Gastroesophageal sphincter (tissue), 3 donors: ENCODE data around the gene TAGLN2.

Experiments
- CTCF ChIP-seq, 4 experiments: fragments of 200-600 bp in 2 of 4; fragments of 450-650 bp in 2 of 4; sonication (generic) in 1 of 4; IDR thresholded peaks; one replicate each; pipeline ENCODE4 v1.5.1; 2017 to 2019; ENCODE audit warnings: antibody characterized with exemption in 4 of 4, mild to moderate bottlenecking in 2 of 4, moderate library complexity in 2 of 4
- POLR2A ChIP-seq, 2 donors: fragments of 450-650 bp; IDR thresholded peaks; one replicate each; pipeline ENCODE4 v1.6.1; 2017; ENCODE audit warnings: antibody characterized with exemption in 2 of 2, mild to moderate bottlenecking in 2 of 2, moderate library complexity in 1 of 2

DNA sequence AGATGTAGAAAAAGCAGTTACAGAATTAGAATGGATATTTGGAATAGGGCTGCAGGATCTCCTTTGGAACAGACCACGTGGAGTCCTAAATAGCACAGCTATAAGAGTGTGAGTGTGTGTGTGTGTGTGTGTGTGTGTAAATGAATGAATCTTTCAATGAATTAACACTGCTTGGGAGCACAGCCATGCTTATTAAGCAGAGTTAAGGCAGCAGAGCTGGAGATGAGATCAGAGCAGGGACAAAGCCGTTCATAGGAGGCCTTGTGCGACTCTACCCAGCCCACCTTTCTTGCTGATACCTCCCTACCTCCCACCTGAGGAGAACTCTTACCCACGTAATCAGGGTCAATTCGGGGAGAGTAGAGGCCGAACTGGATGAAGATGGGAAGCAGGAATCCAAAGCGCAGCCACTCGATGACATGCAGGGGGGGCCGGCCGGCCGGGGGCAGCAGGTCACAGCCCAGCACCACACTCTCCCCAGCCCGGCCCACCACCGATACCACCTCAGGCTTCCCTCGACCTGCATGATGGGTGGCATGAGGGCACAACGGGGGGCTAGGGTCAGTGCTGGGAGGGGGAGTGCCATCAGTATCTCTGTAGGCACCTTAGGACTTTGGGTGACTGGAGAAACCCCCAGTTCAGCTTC lies 17.4 kb upstream of the TAGLN2 start:
- TF ChIP-seq POLR2A (IDR thresholded peaks at IDR 0.05), result no peak
- no peak for TF ChIP-seq CTCF (IDR thresholded peaks at IDR 0.05)
